T-helper 1 cell (primary cell): ENCODE data around the gene ID2.

Experiments
- DNase-seq, 5 donors: peaks; one replicate each; pipeline ENCODE4 v3.0.0-alpha.2; 2012 to 2020

ID2 gene

GRCh38 chr2:8671176-8671575, 10.7 kb upstream of the ID2 start:
- no peak for DNase-seq

GRCh38 chr2:8671802-8672201, 10.1 kb upstream of the ID2 start:
- DNase-seq, result no peak

DNA sequence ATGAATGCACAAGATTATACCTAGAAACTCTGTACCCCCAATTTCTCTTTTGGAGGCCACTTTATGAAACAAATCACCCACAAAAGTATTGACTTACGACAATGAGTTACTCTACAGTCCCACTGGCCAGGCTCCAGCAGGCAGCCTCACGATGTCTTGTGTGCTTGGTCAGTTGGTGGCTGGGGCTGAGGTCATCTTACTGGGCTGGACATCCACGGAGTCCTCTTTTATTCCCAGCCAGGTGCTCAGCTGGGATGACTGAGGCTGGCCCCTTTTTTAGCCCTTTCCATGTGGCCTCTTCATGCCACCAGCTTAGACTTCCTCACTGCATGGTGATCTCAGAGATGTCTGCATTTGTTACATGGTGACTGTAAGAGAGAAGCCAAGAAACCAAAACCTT, 8.9 kb upstream of the ID2 start:
- DNase-seq, result no peak

DNA sequence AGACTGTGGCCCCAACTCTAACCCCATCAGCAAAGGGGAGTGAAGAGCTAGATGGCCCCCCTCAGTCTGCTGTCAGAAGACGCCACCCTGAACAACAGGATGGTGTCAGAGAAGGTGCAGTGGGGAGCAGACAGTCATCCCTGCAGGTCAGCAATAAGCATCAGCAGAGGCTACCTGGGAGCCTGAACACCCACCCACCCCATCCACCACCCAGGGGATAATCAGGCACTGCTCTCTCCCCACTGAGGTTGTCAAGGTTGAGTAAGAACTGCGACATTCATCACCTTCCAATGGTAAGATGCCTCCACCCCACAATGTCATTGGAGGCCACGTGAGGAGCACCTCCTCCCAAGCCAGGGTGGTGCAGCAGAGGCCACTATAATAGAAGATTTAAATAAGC, 8.5 kb upstream of the ID2 start:
- no peak for DNase-seq

- DNase-seq, result no peak
Observed at GRCh38 chr2:8674420-8675009, 7.3 kb upstream of the ID2 start.

- no peak for DNase-seq
Observed at GRCh38 chr2:8675543-8675942, 6.3 kb upstream of the ID2 start.

DNA sequence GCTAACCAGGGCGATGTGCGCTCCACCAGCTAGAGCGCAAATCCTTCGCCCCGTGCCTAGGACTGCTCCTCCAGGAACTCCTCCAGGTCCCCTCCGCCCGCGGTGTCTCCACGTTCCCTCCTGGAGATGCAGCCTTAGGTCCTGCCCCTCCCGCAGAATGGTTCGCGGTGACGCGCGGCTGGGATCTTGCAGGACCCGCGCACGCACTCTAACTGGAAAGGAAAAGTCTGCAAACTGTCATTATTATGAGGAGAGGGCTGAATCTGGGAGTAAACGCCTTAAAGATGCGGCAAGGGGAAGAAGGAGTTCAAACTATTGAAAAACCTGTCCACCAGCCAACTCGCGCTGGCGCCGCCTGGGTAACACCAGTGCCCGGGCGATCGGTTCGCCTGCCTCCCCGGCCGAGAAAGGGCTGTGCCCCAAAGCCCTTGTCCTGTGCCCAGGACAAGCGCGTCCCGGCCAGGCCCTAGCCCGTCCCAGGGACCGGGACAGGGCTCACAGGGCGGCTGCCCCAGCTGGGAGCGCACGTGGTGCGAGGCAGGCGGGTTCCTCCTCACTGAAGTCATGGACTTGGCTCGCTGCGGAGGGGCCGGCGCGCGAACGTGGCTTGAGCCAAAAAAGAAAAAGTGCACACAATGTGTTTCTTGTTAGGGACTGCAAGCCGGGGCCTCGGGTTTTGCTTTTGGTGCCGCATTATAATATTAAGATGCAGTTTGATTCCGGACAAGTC, 5.5 kb upstream of the ID2 start:
- no peak for DNase-seq

DNA sequence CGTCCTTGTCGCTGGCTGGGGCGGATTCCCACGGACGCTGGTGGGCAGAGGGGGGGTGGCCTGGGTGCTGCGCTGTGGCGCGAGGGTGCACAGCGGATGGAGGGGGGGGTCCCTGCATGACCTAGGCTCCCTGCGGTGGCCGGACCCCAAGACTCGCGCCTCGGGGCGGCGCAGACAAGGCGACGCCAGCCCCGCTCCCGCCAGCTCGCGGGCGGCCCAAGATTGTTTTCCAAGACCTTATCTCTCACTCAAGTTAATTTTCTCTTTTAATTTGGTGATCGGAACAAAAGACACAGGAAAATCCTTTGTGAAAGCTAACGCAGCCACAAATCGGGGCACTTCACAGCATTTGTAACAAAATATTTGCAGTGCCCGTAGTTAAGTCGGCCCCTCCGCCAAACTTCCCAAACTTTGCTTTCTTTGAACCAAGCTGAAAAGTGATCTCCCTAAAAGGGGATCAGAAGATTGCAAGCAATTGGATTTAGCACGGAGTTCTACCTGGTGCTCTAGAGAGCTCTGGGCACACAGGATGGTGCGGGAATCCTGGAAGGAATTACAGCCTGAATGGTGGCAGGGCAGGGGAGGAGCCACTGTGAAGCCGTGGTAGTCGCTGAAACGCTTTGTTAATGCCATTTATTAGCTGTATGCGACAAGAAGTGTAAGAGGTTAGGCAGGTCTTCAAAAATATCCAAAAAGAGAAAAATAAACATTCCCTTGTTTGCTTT, 4.8 kb upstream of the ID2 start:
- no peak for DNase-seq

GRCh38 chr2:8677646-8678592, 3.9 kb upstream of the ID2 start:
- peak in 2 of 5 donors; percentile 10 to 46 for DNase-seq

- peak; percentile 68 to 93 (median 82) for DNase-seq
Observed at GRCh38 chr2:8678731-8679566, 2.9 kb upstream of the ID2 start.

- no peak for DNase-seq
Observed at GRCh38 chr2:8679567-8679826, 2.4 kb upstream of the ID2 start.

DNA sequence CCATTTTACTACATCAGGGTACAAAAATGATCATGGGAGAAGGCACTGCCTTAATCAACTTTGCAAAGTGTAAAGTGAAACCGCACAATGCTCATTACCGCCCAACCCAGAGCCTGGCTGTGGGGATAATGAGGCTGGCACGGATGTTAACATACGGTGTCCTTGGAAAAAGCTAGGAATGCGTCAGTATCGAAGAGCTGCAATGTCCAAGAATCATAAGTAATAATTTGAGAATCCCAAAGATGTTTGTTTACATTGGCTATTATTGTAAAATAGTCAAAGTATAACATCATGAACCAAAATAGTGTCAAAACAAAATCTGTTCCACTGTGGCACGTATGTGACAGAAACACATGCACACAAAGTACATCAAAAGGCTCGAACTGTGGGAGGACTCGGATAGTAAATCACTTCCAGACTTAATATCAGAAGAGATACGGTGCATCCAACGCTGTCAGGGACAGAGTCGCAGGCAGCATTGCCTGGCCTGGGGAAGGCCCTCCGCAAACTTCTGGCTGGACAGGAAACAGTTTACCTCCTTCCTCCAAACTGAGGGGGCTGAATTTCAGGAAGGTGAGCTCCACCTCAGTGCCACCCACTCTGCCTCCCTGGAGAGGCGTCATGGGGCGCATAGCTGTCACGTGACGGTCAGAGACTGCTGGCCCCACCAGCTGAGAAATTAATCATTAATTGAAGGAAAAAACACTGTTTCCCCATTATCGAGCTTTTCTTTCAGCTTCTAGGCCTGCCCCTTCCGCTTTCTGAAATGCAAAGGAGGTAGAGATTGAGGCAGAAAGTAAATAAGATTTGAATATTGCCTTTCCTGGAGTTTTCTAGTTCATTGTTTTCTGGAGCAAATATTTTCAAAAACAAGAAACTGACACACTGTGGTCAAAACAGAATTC, 1.8 kb upstream of the ID2 start:
- DNase-seq, result no peak

DNA sequence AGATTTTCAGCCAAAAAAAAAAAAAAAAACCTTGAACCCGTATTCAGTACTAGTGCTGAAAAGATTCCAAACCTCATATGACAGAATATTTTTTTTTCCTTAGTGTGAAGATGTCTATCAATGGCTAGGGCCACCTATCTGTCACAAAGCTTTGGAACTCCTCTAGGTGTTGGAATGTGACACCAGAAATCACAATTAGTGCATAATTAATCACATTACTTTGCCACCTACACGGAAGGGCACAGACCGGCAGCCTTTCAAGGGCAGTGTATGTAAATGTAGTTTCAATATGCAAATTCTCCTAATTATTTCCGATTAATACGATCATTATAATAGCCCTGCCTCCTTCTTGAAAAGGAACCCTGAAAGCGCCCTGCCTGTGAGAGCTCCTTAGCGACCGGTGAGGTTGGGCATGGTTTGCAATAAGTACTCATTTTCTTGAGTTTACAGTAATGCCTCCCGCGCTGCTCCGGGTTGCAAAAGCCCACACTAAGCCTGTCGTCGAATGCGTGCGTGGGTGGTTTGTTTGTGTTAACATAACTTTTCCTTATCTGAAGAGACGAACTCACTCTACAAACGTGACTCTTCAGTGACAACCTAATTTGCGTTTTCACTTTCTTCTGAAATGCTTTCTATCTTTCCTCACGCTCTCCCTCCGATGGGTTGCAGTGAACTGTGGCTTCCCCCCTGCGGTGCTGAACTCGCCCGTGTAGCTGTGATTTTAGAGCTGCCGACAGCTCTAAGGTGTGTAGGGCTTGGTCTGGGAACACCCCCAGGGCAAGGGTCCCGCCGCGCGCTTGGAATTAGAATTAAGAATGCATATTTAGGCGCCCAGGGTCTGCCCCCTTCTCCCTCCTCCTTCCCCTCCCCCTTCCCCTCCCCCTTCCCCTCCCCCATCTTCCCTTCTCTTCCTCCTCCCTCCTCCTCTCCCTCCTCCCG, 765 bp upstream of the ID2 start:
- peak; percentile 42 to 80 (median 50) for DNase-seq

DNA sequence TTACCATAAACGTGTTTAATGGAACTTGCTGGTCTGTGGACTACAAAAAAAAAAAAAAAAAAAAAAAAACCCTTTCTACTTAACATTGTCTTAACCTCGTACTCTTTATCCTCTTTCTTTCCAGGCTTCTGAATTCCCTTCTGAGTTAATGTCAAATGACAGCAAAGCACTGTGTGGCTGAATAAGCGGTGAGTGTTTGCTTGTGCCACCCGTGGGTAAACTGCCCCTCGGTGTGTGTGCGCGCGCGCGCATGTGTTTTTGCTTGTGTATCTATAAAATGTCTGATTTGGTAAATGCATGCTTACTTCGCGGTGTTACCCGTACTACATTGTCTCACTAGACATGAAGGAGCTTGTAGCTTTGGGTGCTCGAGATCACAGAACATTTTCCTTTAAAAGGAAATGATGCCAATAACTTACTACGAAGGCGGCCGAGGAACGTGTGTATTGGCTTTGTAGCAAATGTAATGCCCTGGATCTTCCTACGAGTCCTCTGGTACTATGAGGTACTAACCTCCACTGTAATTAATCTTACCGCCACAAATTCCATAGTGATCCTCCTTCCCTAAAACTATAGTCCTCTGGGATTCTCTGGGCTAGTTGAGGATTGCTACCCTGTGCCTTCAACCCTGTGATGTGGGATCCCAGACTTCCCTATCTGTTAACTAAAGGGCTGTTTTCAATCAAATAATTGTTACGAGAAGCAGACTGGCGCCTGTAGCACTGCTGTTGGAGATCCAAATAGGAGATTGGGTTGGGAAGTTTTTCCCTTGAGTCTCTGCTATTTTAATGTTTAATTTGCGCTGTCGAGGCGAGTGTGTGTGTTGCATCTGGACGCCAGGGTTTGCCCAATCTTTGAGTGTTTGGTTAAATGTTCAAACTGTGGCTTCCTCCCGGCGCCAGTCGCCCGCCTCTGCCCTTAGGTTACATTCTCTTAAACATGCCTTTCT, 1.1 kb downstream of the ID2 start:
- peak in 3 of 5 donors; percentile 34 to 65 (median 37) for DNase-seq

DNA sequence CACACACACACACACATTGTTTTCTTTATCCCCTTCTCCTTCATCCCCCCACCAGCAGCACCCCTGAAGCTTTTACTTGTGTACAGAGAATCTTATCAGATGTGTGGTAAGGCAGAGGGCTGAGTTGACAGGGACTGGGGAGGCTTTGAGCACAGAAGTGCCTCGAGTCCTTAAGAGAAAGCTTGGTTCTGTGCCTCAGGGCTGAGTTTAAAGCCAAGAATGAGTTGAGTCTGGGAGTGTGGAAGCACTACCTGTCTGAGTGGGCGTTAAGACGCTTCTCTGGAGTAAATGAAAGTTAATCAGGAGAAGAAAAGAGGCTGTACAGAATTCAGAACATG, 2.7 kb downstream of the ID2 start:
- peak in 2 of 5 donors; percentile 31 to 38 for DNase-seq

DNA sequence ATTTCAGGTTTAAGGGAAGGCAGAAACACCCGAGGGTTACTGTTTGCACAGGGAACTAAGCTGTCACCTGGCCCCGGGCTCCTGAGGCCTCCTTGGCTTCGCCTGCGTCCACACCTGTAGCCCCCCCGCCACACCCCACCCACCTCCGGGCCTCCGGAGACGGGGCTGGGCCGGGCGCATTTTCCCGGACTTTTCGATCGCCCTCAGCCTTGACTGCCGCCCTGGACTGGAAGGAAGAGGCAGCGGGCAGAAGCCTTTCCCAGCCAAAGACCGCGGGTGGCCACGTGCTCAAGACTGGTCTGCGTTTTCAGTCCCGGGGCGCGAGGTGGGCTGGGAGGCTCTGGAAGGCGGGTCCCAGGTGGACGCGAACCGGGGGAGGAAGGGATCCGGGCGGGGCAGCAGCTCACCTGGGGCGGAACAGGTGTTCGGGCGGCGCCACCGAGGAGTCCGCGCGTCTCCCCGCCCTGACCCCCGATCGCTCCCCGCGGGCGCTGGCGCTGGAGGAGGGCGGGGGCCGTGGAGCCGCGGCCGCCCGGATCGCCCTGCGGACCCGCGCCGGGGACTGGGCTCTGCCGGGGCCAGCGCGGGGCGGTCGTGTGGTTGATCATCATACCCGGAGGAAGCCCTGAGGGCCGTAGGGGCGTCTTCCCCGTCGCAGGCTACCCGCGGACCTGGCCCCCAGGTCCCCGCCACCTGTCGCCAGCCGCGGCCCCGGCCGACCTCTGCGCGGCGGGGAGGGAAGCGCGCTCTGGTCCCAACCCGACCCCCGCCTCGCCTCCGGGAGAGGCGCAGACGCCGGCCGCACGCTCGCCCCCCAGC, 3.2 kb downstream of the ID2 start:
- DNase-seq, result peak in 4 of 5 donors; percentile 22 to 70 (median 36)

GRCh38 chr2:8685697-8686358, 4.0 kb downstream of the ID2 start:
- DNase-seq, result peak; percentile 47 to 73 (median 67)
